GM12874 (cell line): ENCODE results near the gene LSM11.
A peak's percentile ranks its signal among the peaks of the same experiment; 100 is the strongest.

ENCODE experiments used
- TF ChIP-seq, protein P1 (sequence below): IDR thresholded peaks from 2 replicates; pipeline ENCODE4 v1.5.1; 2011; ENCODE audit warnings: low read depth, mild to moderate bottlenecking, control low read depth, low read length, moderate library complexity; ENCODE audit not compliant: insufficient read depth

The LSM11 gene

DNA sequence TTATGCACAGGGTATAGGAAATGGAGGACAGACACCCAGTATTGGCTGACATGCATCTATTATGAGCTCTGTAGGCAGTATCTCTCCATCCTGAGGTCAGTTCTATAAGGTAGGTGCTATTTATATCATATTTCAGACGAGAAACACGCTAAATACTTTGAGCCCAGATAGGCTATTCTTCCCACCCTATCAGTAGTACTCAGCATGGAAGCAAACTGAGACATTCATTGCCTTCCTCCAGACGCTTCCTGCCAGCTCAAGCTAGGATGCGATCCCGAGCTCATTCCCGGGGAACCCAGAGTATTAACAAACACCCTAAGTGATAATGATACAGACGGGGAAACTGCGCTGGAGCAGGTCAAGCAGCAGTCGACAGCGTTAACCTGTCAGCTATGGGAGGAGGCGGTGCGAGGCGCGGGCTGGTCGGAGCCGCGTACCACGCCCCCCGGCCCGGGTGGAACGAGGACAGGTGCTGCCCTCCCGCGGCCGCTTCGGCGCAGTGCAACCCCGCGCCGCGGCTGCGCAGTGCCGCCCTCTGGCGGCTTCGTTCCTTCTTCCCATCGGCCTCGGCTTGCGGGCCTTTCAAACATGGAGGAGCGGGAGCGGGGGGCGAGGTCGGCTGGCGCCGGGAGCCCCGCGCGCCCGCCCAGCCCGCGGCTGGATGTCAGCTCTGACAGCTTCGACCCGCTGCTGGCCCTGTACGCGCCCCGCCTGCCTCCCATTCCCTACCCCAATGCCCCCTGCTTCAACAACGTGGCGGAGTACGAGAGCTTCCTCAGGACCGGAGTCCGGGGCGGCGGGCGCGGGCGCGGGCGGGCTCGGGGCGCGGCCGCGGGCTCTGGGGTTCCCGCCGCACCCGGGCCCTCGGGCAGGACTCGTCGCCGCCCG is at the start of gene LSM11:
LSM11 (plus strand) TSS at position 550 of the 888 bp plus-strand sequence; CDS start at position 589, 39 bp downstream.
- TF ChIP-seq, protein P1, sequence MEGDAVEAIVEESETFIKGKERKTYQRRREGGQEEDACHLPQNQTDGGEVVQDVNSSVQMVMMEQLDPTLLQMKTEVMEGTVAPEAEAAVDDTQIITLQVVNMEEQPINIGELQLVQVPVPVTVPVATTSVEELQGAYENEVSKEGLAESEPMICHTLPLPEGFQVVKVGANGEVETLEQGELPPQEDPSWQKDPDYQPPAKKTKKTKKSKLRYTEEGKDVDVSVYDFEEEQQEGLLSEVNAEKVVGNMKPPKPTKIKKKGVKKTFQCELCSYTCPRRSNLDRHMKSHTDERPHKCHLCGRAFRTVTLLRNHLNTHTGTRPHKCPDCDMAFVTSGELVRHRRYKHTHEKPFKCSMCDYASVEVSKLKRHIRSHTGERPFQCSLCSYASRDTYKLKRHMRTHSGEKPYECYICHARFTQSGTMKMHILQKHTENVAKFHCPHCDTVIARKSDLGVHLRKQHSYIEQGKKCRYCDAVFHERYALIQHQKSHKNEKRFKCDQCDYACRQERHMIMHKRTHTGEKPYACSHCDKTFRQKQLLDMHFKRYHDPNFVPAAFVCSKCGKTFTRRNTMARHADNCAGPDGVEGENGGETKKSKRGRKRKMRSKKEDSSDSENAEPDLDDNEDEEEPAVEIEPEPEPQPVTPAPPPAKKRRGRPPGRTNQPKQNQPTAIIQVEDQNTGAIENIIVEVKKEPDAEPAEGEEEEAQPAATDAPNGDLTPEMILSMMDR: peak; percentile 100

- TF ChIP-seq, protein P1: no peak
These were observed 39.8 kb upstream of the LSM11 start for GRCh38 chr5:157703736-157704135.

DNA sequence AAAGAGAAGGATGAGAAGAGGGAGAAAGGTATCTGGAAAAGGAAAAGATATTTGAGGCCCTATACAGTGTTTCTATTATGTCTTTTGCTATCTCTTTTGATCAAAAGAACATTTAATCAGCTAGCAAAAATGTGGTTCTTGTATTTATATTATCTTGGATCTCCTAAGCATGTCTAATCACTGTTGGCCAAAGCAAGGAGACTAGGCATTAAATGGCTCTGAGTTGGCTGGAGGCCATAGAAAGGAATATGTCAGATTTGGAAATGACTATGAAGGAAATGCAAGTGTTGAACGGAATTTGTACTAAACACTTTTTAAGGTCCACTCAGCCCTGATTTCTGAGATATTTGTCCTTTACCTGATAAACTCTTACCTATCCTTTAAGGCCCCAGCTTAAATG is 34.6 kb upstream of the LSM11 start:
- TF ChIP-seq, protein P1: no peak

- TF ChIP-seq, protein P1: no peak
These were observed 34.2 kb upstream of the LSM11 start for GRCh38 chr5:157709346-157709745.

DNA sequence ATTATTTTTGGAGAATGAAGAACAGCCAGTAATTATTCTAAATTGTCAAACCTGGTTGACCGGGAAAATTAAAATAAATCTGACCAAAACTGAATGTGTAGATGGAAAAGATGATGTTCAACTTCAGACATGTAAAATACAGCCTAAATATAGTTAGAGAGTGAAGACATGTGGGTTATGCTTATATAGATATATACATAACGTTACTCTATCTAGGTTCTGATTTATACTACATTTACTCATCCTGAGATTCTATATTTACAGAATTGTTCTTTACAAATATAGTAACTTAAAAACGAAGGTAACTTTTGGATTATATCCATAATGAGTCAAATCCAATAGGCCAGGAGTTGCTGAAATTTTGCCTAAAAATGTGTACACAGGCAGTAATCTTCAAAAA is 33.1 kb upstream of the LSM11 start:
- TF ChIP-seq, protein P1: no peak

DNA sequence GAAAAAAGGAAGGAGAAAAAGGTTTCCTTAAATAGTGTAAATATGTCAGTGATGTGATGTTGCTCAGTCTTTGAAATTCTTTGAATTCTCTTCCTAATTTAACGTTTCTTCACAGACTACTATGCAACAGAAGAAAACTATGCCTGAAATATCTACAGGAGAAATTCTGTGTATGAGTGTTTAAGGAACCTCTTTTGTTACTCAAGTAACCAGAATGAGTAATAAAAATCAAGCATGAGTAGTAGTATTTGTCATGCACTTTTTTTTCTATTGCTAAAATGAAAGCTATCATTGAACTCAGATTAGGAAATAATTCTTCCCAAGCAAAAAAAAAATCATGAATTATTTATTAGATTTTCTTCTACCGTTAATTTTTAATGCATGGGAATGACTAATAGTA is 32.6 kb upstream of the LSM11 start:
- TF ChIP-seq, protein P1: no peak

GRCh38 chr5:157713830-157714595 is 29.5 kb upstream of the LSM11 start:
- TF ChIP-seq, protein P1: no peak
